Raji (cell line): ENCODE measurements around the gene CADM2.

Experiments
- POLR2A ChIP-seq: IDR thresholded peaks from 2 replicates; pipeline ENCODE4 v1.6.1; 2011; ENCODE audit warnings: low read depth, low read length, control low read depth; ENCODE audit not compliant: insufficient read depth

CADM2 gene

DNA sequence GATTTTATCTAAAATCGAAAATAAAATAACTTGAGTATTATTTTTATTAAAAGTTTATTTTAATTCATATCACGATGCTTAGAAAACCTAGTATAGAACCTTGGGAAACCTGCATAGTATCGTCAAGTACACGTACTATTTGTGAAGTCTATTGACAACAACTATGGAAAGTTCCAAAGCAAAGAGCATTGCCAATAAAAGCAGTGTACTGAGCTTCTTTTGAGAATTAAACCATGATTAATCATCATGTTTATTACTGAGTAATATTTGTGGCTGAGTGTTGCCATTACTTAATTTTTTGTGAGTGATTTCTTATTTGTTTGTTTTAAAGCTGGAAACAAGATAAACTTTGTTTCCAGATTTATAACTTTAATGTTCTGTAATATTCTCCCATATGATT lies 674.1 kb downstream of the CADM2 start:
- TF ChIP-seq POLR2A, result no peak

DNA sequence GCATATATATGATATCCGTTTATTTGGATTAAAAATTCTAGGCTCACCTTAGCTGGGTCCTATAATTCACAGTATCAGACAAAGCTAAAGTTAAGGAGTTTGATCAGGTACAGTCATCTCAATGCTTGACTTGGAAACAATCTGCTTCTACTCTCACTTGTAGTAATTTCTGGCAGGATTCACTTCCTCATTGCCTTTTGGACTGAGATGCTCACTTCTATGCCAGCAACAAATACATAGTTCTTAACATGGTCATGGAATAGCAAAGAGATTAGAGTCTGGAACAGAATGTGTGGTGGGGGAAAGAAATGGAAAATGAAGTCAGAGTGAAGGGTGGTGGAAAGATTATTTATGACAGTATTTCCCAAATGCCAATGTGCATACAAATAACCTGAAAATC lies 693.6 kb downstream of the CADM2 start:
- TF ChIP-seq POLR2A, result no peak

GRCh38 chr3:85660451-85660850 lies 701.7 kb downstream of the CADM2 start:
- no peak for TF ChIP-seq POLR2A

DNA sequence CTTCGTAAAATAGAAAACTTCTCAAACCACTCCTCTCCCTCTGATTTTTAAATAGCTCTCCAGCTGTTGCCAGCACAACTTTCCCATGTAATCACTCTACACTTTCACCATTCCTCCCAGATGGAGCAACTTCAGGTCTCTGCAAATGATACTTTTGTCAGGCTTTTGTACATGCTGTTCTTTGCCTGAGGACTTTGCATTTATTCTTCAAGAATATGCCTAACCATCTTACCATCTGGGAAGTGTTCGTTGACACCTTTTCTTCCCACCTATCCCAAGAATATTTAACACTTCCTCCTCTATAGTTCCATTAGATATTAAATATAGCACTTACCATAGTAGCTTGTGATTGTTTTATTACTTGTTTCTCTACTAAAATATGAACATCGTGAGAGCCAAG lies 703.7 kb downstream of the CADM2 start:
- TF ChIP-seq POLR2A, result no peak

DNA sequence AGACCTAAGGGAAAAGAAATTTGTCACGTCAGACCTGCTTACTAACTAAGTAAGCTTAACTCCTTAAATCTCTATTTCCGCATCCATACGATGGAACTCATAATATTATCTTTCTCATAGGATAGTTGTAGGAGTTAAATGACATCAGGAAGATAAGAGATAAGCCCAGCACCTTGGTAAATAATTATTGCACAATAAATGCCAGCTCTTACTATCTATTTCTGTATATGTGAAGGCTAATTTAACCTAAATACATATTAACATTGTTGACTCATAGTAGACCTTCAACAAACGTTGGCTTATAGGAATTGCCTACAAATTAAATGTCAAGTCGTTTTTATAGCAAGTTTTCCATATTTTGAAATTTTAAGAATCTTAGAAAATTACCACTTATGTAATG lies 709.0 kb downstream of the CADM2 start:
- no peak for TF ChIP-seq POLR2A

GRCh38 chr3:85670634-85671205 lies 711.9 kb downstream of the CADM2 start:
- TF ChIP-seq POLR2A, result no peak

- no peak for TF ChIP-seq POLR2A
These were observed 714.0 kb downstream of the CADM2 start for GRCh38 chr3:85672761-85673160.

GRCh38 chr3:85678713-85679112 lies 719.9 kb downstream of the CADM2 start:
- no peak for TF ChIP-seq POLR2A

DNA sequence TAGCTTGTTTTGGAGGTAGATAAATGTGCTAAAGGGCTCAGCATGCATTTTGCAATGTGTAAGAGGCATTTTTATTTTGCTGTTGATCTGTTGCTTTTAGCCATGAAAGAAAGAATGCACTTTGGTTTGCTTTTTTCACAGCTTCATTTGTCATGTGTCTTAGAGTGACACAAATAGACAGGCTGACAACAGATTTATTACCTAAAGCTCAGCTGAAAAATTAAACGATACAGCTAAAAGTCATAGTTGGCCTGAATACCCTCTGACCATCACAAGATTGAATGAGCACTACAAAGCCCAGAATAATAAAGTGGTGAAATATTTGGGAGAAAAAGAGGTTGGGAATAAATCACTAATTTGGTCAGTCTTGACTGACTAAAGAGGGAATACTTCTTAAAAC lies 723.1 kb downstream of the CADM2 start:
- no peak for TF ChIP-seq POLR2A

DNA sequence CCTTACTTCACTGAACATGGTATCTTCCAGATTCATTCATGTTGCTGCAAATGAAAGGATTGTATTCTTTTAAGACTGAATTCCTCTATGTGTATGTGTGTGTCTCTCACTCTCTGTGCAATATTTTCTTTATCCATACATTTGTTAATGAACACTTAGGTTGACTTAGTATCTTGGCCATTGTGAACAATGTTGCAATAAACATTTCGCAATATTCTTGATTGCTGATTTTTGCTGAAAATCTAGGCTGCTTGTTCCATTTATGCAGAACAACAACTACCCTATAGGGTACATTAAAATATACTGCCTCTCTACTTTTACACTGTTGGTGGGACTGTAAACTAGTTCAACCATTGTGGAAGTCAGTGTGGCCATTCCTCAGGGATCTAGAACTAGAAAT lies 732.4 kb downstream of the CADM2 start:
- TF ChIP-seq POLR2A, result no peak

DNA sequence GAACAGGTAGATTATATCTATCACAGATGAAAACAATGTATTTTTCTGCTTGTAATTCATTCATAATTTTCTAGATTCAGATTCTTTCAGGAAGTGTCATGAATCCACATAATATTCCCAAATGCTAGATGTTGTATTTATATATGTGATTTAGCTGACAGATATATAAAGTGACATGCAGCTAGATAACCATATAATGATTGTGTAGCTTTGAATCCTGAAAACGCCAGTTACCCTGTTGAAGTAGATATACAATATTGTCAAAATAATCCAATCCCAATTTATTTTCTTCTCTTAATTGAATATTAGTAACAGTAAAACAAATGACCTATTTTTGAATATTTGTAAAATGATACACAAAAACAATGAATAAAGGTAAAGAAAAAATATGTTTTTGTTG lies 738.4 kb downstream of the CADM2 start:
- no peak for TF ChIP-seq POLR2A

GRCh38 chr3:85706130-85706529 lies 747.3 kb downstream of the CADM2 start:
- TF ChIP-seq POLR2A, result no peak

DNA sequence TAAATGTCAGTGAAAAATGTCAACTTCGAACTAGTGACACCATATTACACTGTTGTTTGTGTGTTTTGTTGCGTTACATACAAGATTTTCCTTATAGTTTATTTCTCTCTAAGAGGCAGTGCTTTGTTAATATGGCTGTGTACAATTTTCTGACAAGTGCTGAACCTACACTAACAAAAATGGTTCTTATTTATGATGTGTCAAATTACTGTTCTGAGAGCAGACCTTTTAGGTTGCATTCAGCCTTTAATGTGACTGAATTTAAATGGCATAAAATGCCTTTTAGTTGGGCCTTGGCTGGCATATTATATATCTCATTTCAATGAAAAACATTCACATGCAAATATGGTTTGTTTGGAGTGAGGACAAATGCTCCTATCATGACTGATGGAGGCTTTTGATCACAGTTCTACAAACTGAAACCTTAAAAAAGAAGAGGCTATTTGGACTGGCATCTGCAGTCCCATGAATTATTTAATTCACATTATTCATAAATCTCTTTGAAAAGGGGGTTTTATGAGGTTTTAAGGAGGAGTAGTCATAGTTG lies 750.6 kb downstream of the CADM2 start:
- no peak for TF ChIP-seq POLR2A

GRCh38 chr3:85710490-85710889 lies 751.7 kb downstream of the CADM2 start:
- no peak for TF ChIP-seq POLR2A

DNA sequence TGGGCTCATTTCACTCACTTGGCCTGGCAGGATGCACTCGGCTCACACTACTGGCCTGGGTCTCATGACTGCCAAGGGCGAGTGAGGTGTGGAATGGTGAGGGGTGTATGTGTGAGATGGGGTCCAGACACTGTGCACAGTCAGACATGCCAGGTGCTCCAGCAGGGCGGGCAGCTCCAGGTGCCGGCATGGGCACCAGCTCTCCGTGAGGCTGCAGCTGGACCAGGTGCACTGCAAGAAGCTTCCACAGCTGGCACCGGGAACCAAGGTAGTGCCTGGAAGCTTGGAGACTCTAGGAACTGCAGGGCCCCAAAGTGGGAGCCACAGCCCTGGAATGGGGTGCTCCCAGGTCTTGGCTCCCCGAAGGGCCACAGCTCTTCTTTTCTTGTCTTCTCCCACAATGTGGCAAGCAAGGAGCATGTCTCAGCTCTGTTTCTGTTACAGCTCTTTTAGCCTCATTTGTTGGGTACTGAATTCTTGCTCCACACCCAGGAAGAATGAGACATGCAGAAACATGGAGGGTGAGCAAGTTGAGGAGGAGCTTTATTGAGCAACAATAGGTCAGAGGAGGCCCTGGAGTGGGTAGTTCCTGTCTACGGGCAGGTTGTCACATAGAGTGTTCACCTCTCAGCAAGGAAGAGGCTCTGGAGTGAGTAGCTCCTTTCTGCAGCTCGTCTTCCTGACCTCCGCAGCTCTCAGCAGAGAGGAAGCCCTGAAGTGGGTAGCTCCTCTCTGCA lies 762.8 kb downstream of the CADM2 start:
- TF ChIP-seq POLR2A, result no peak

- no peak for TF ChIP-seq POLR2A
These were observed 767.0 kb downstream of the CADM2 start for GRCh38 chr3:85725809-85726208.

DNA sequence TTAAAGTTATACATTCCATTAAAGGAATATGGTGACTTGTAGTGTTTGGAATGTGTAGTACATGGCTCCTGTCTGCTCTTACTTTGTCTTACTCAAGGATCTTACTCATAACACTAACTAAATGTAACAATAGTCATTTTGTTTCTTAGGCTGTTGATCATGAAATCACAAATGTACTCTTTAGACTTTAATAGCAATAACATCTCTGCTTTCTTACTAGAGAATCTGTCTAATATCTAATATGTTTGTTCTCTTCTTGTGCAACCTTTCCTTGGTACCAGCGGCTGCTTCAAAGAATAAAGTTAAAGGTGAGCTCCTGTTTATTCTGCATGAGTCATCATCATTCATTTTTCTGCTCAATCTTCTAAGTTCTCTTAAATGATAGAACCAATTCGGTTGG lies 767.5 kb downstream of the CADM2 start:
- TF ChIP-seq POLR2A, result no peak
